ENCODE measurements around the gene NADSYN1.

NADSYN1 gene

DNA sequence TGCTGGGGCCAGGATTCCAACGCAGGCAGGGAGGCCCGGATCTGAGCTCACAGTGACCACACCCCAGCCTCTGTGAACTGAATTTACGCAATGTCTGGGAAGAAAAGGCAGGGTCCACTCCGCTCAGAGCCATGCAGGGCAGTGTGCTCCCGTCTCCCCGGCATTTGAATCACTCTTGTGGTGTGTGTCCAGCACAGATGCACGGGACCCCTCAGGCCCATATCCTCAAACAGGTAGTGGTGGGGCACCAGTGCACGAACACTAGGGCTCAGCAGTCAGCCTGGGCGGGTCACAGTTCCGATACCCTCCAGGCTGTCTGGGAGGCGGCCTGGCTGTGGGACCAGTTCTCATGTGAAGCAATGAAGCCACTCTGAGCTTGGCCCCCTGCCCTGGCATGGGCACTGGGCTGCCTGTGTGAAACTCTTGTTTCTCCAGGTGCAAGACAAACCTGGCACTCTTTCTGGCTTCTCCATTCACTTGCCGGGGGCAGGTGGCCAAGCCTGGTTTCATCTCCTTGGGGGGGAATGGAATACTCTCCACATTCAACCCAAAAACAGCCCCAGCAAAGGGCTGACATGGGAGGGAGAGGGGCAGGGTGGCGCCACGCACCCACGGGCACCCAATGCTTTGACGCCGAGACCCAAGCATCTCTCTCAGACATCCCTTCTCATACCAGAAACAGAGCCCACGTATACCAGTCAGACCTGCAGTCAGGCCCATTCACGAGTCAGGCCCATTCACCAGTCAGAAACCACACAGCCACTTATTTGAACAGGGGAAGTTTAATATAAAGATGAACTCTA, 19.2 kb upstream of the NADSYN1 start:
- DNase-seq: no peak

DNA sequence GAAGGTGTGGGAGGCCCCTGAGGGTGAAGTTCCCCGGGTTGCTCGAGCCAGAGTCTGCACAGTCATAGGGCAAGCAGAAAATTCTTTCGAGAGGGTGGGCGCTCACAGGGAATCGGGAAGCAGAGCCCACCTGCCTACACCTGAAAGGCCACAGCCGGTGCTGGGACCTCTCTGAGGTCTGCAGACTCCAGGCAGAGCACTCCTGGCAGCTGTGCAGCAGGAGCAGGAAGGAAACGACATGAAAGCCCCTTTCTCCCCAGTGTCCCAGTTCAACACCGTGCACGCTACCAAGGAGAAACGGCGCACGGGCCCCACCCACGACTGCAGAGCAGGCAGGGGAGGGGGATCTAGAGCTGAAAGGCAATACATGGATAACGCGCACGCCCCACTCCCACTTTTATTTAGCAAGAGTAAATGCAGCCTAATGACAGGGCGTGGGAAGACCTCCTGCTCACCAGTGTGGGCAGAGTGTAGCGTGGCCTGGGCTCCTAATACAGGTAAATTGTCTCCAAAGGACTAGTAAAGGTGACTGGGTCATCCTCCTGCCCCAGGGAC, 18.4 kb upstream of the NADSYN1 start:
- no peak for DNase-seq

DNA sequence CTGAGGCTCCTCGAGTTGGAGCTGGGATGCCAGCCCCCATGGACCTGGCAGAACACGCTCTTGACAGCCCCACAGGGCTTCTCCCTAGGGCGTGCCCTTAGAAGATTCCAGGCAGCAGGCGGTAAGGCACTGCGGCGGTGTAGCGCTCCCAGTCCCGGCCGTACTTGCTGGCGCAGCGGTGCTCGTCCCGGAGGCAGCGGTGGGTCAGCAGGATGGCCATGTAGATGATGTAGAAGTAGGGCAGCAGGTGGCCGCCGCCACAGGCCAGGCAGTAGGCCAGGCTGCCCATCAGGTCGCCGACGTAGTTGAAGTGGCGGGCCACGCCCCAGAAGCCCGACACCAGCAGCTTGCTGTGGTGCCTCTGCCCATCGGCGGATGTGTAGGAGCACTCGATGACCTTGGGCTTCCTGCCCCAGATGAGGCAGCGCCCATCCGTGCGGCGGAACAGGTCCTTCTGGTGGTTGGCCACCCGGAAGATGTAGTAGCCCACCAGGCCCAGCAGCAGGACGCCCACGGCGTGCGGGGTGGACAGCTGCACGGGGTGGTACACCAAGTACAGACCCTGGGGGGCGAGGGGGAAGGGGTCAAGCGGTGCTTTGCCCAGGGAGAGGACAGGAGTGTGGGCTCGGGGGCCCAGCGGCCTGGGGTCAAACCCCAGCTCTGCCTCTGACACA, 17.6 kb upstream of the NADSYN1 start:
- no peak for DNase-seq

DNA sequence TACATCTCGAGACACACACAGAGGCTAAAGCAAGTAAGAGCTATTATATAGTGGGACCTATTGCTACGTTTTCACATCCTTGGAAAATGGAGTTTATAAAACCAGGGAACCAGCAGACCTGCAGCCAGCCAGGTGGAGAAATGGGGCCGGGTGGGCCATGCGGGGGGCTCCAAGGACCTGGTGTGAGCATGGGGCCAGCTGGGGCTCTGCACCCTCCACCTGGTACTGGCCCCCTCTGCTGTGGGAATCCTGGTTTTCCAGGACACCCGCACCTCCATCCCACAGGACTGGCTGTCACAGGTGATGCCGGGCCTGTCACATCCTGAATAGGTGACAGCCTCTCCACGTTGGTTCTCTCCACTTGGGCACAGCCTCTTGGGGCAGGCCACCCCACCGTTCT, 16.1 kb upstream of the NADSYN1 start:
- no peak for DNase-seq

DNA sequence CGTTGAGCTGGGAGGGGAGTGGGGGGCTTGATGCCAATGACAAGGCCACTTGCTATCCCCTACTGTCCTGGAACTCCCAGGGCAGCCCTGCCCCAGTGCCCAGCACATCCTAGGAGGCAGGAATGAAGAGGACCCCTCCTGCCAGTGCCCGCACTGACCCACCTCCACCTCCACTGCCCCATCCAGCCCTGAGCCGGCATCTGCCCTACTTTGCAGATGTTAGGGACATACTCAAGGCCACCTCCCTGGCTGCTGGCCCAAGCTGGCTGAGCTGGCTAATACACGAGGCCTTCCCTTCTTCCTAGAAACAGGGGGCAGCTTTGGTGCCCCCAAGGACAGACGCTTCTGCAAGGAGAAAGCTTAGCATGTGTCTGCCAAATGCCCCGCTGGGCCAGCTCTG, 15.6 kb upstream of the NADSYN1 start:
- no peak for DNase-seq

DNA sequence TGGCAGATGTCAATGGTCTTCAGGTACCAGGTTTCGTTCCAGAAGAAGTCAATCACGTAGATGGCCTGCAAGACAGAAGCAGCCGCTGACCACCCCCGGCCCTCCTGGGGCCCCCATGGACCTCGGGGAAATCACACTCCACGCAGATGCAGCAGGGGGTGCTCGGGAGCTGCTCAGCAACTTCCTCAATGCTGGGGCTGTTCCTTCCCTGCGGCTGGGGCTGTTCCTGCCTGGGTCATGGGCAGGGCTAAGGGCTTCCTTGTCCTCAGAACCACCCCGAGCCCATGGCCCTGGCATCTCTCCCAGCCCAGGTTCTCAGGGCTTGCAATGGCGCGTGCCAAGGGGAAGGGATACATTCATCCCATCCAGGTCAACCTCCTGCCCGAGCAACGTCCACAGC, 15.1 kb upstream of the NADSYN1 start:
- no peak for DNase-seq

DNA sequence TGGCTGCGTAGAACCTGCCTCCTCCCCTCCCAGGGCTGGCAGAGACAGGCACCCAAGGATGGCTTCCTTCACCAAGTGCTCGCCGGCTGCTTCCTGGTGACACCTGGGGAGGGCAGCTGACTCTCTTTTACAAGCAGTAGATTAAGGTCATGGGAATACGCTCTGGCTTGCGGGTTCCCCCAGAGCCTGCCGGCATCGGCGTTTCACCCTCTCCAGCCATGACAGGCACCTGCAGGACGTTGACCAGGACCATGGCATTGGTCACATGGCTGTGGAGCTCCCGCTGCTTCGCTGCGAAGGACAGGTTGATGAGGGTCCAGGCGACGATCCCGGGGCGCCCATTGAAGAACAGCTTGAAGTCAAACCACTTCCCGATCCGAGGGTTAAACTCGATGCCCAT, 14.4 kb upstream of the NADSYN1 start:
- DNase-seq: no peak

DNA sequence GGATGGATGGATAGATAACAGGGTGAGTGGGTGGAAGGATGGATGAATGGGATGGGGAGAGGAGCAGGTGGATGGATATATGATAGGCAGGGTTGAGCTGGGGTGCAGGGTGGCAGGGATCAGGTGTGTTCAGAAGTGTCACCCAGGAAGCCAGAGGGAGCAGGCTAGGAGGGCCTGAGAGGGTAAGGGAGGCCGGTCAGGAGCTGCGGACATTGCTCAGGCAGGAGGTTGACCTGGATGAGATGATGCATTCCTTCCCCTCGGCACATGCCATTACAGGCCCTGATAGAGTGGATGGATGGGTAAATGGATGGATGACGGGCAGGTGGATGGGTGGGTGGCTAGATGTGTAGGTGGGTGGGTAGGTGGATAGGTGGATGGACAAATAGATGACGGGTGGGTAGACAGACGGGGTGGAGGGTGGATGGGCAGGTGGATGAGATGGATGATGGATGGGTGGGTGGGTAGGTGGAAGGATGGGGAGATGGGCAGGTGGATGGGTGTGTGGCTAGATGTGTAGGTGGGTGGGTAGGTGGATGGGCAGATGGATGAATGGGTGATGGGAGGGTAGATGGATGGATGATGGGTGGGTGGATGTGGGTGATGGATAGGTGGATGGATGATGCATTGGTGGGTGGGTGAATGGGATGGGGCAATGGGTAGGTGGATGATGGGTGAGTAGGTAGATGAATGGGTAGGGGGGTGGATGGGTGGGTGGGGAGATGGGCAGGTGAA, 12.8 kb upstream of the NADSYN1 start:
- DNase-seq: no peak

DNA sequence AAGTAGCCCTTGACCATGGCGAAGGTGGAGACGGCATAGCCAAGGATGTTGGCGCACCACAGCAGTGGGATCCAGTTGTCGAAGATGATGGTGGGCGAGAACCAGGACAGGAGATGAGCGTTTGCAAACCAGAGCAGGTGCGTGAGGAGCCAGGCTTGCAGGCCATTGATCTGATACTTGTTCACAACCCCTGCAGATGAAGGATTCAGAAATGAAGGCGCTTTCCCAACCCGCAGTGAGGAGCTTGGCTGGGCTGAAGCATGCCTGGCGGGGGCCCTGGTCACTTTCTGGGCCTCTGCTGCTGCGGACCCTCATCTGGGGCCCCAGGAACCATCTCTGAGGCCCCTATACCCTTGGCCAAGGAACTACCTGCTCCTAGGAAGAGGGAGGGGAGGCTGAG, 11.8 kb upstream of the NADSYN1 start:
- no peak for DNase-seq

DNA sequence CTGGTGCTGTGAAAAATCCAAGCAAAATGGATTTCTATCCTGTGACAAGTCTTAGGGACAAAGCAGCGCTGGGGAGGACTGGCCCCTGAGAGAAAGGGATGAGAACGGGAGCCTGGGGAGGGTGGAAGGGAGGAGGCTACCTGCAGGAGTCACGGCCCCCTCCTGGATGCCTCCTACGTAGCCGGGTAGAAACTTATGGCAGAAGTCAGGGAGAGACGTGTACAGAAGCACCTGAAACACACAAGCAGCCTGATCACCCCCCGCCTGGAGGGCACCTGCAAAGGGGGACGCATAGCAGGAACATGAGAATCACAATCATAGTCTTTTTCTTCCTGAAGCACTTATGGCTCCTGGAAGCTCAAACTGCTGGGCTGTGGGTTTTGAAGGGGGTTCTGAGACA, 10.9 kb upstream of the NADSYN1 start:
- no peak for DNase-seq

DNA sequence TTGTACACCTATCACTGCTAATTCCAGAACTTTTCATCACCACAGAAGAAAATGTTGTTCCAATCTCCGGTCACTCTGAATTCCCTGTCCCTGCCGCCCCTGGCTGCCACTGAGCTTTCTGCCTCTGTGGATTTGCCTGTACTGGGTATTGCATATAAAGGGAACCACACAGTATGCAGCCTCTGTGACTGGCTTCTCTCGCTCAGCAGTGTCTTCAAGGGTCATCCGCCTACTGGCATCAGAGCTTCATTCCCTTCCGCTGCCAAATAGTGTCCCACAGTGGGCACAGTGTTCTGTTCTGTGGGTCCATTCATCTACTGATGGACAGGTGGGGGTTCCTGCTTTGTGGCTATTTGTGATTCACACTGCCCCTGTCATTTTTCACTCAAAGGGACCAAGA, 10.1 kb upstream of the NADSYN1 start:
- DNase-seq: no peak

DNA sequence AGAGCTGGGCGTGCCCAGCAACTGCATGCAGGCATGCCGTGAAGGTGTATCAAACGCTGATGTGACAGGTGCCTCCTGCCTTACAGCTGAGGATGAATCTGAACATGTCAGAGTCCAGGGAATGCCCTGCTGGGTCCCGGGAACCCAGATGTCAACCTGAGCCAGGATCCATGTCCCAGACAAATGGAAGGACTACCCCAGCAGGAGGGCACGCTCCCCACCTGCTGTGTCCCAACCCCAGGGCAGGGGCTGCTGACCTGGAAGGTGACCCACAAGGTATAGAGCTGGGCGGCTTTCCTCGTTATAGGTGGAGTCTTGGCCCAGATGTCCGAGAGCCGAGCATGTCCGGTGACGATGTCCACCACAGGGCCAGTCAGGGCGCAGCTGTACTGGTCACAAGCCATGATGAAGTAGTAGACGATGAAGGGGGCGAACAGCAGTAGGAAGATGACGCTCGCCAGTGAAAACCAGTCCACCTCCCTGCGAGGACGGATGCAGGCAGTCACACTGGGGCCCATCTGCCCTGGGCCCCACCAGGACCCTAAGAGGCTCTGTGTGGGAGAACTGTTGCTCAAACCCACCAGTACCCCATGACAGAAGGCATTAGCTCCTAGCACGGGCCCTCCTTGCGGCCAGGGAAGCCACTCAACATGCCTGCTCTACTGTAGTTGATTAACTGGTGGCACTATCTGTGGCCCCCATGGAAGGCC, 9.1 kb upstream of the NADSYN1 start:
- DNase-seq: no peak

DNA sequence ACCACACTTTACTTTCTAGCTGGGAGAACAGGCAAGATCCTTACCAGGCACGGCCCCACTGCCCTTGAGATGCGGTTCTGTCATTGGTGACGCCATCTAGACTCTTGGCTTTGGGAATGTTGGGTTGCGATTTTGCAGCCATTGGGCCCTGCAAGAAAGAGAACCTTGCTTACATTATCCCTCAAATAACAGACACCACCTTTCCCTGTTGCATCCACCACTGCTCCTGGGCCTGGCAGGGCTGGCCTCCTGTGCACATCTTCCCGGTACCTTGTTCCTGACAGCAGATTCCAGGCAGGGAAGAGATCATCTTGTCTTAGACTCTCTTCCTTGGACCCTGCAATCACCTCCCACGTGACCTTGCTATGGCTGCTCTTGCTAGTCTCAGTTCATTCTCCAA, 8.2 kb upstream of the NADSYN1 start:
- DNase-seq: no peak

DNA sequence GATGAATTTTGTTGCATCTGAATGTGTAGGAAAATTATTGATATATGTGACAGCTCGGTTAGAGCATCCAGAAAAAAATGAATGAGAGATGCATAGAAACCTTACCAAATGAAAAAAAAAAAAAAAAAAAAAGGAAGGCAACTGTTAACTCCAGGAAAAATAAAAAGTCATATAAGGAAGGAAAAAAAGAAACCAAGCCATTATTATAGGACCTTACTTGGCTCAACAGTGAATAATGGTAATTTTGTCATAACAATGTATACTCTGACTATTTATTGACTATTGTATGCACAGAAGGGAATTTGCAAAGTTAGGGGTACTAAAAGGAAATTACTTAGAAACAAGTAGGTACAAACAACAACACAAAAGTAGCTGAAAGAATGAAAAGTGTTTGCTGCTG, 6.9 kb upstream of the NADSYN1 start:
- no peak for DNase-seq

DNA sequence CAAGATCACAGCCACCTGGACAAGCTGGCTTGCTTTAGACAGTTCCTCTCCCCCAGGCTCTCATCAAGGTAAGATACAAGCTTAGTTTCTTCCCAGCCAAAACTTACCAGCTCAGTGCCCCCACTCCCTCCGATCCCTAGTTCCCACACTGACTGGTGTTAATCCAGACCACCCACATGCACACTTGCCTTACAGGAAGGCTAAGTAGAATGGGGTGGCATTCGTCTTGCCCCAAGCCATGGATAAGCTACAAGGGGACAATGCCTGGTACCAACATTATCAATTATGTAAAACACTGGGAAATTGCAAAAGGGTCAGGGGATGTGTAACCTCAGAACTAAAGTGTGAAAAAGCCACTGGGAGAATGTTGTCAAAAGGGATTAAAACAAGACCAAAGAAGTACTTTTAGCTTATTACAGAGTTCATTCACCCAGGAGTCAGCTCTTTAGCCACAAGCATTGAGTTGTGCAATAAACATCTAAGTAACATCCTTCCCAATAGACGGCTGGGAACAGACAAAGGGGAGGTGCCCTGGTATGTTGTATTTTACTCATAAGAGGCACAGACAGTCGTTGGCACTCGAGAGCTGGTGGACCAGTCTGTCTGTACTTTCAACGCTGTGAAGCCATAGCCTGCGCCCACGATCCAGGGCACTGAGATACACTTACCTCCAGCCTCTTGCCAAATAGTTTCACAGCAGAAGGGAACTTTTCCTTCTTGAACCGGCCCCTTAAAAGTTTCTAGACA, 5.9 kb upstream of the NADSYN1 start:
- peak; percentile 19 for DNase-seq

DNA sequence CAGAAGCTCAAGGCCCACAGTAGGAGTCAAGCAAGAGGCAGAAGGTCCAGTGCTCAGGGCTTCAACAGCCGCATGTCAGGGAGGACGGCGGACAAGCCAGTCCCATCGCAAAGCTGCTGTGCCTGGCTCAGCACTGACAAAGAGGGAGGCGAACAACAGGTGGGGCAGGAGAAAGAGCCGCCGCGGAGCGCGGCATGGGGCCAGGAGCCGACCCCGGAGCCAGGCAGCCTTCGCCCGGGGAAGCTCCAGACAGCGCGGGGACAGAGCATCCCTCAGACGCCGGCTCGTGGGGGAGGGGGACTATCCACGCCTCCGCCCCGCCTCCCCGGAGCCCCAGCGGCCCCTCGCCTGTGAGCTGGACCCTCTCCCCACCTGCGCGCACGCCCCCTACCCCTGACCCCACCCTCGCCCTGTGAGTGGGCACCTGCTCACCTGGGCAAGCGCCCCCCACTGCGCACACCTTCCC, 5.2 kb upstream of the NADSYN1 start:
- DNase-seq: peak; percentile 9

DNA sequence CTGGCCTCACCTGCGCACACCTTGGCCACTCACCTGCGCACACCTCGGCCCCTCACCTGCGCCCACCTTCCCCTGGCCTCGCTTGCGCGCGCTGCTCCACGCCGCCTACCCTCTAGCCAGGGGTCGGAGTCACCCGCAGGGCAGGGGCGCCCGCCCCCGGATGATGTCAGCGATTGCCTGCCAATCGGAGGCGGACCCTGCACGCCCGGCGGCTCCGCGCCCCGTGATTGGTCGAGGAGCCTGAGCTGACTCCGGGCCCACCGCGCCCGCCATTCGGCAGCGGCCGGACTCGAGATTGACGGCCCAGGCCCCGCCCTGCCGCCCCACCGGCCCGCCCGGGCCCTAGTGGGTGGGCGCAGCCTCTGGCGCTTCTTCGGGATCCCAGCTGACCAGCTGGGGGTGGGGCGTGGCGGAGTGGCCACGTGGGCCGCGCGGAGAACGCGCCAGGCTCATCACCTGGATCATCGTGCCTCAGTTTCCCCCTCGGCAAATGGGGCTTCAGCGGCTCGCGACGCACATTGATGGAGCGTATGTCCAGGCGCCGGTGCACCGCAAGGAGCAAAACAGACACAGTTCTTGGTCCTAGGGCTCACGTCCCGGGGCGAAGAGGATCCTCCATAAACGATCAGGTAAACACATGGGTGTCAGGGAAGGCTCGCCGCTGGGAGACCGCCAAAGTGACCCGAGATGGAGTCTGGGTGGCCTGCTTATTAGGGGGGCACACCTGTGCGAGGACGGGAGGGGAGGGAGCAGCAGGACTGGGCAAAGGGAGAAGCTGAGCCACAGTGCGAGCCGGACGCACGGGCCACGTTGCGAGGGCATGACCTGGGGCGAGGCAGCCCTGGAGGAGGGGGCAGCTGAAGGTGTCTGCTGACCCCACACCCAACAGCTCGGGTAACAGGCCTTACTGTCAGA, 4.5 kb upstream of the NADSYN1 start, which contains the start of gene DHCR7:
Gene DHCR7, minus strand, starts transcription at position 137 of the 915 bp plus-strand sequence. CDS start 3,441 bp downstream, outside the sequence.
- peak; percentile 94 for DNase-seq

DNA sequence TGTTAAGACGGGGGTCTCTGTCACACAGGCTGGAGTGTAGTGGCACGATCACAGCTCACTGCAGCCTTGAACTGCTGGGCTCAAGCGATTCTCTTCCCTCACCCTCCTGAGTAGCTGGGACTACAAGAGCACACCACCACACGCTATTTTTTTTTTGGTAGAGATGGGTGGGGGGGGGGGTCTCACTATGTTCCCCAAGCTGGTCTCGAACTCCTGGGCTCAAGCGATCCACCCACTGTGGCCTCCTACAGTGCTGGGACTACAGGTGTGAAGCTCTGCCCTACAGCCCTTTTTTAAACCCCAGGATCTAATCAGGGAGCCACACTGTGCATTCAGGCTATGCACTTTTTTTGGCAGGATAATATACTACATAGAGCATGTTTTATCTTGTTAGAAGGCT, 3.4 kb upstream of the NADSYN1 start:
- DNase-seq: no peak

DNA sequence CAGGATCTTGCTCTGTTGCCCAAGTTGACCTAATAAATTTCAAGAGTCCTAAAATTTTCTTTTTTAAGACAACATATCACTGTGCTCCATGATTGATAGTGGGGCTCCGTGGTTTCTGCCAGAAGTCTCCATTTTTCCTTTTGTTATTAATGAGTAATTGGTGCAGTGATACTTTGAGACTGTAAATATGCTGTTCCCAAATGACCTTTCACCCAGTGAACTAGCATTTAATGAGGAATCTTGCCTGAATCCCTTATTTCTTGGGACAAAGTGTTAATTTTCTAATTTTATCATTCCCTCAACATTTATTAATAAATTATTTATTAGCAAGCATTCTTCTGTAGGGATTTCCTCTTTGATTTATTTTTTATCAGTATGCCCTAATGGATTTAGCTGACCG, 2.5 kb upstream of the NADSYN1 start:
- DNase-seq: no peak

DNA sequence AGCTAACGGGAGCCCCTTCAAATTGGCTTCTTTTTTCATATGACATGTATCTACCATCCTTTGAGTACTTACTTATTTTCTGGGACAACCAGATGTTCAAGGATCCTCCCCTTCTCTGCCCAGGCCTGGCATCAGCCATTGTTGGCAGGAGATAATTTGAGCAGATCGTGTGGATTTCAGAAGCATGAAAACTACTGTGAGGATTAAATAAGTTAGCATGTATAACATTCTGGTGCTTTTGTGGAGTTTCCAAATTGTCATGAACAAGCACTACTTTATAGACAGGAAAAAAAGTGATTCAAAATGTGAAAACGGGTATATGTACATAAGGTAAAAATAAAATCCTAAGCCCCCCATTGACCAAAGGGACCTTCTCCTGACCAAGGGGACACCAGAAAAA, 2.1 kb upstream of the NADSYN1 start:
- no peak for DNase-seq
